ENCODE results near the gene MRPS30.
"Not testable (repeated sequence)": the region's sequence is repeated elsewhere in the genome, so short reads cannot be mapped to it uniquely, and the experiment has no call there.

Gene MRPS30

GRCh38 chr5:44808435-44809214 lies at the start of gene MRPS30:
TSS of gene MRPS30 (plus strand) at chr5:44808947. CDS start at chr5:44808963, 16 bp downstream.
- peak; percentile 99 to 100 for DNase-seq

- no peak for DNase-seq
These were observed 39.4 kb upstream of the MRPS30 start for GRCh38 chr5:44769200-44769876.

GRCh38 chr5:44769877-44770209 lies 38.9 kb upstream of the MRPS30 start:
- no peak for DNase-seq

- no peak for DNase-seq
These were observed 37.7 kb upstream of the MRPS30 start for GRCh38 chr5:44770780-44771717.

- not testable (repeated sequence) for DNase-seq
These were observed 36.4 kb upstream of the MRPS30 start for GRCh38 chr5:44772397-44772796.

GRCh38 chr5:44774279-44774880 lies 34.4 kb upstream of the MRPS30 start:
- DNase-seq: peak in 1 of 2 experiments; percentile 64

- DNase-seq: no peak
These were observed 29.6 kb upstream of the MRPS30 start for GRCh38 chr5:44779167-44779566.

- no peak for DNase-seq
These were observed 25.0 kb upstream of the MRPS30 start for GRCh38 chr5:44783634-44784315.

GRCh38 chr5:44787731-44788130 lies 21.0 kb upstream of the MRPS30 start:
- no peak for DNase-seq

- DNase-seq: not testable (repeated sequence)
These were observed 19.3 kb upstream of the MRPS30 start for GRCh38 chr5:44789372-44789995.

GRCh38 chr5:44792031-44792673 lies 16.6 kb upstream of the MRPS30 start:
- not testable (repeated sequence) for DNase-seq

- no peak for DNase-seq
These were observed 14.4 kb upstream of the MRPS30 start for GRCh38 chr5:44794371-44794770.

- no peak for DNase-seq
These were observed 13.3 kb upstream of the MRPS30 start for GRCh38 chr5:44795496-44795895.

GRCh38 chr5:44797841-44798240 lies 10.9 kb upstream of the MRPS30 start:
- no peak for DNase-seq

- DNase-seq: no peak
These were observed 6.8 kb upstream of the MRPS30 start for GRCh38 chr5:44801992-44802391.

- no peak for DNase-seq
These were observed 2.1 kb upstream of the MRPS30 start for GRCh38 chr5:44806608-44807007.

- no peak for DNase-seq
These were observed 1.5 kb upstream of the MRPS30 start for GRCh38 chr5:44807269-44807668.

GRCh38 chr5:44809215-44809955 lies 638 bp downstream of the MRPS30 start:
- DNase-seq: peak; percentile 29 to 68

- no peak for DNase-seq
These were observed 1.2 kb downstream of the MRPS30 start for GRCh38 chr5:44809956-44810420.

- DNase-seq: no peak
These were observed 6.0 kb downstream of the MRPS30 start for GRCh38 chr5:44814761-44815160.
